ENCODE data around the gene CLOCK. TPM values are rescaled to one million over a fixed set of nuclear protein-coding genes. Genes with fewer than 3 reads are reported as not detected.

Gene CLOCK
- total and polyA plus RNA-seq, 9 of the 15 experiments (the other 6 are each of a cell fraction or from before 2014, with no cell fraction given), result 3.7 to 14.4 (median 9.4) TPM

DNA sequence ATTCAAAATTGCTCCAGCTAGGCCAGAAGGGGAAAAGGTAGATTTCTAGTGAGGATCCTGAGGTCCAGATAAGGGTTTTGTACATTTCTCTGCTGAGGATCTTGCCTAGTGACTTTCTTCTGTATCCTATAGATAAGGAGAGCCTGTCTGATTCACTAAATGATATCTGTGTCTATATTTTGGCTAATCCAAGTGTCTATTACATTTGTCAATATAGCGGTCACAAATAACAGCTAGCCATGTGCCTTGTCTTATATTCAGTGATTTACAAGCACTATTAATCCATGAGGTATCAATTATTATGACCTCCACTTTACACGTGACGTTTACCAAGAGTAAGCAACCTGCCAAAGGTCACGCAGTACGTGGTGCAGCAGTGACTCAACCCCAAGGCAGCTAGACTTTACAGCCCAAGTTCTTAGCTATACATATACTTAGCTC lies 109.3 kb downstream of the CLOCK start:
- Histone ChIP-seq H3K27ac (ENCODE audit: extremely low read depth, low read depth, low read length) (no peak overlapping the region), H2AFZ (ENCODE audit: low read depth, low read length) (no peak overlapping the region), H3K27me3 (ENCODE audit: control insufficient read depth in 2 of 2, insufficient read depth in 2 of 2, low read length in 2 of 2) (no peaks in the 10 kb centered on the region), H3K36me3 (ENCODE audit: control insufficient read depth, insufficient read depth, low read length) (peaks cover 83% of the 10 kb centered on the region), H3K4me1 (replicated peaks in 1 of 2; ENCODE audit: control insufficient read depth in 2 of 2, insufficient read depth in 2 of 2, low read length in 2 of 2) (peaks cover 9 to 10% of the 10 kb centered on the region in 2 experiments; a peak in 4 of 5 replicates), H3K79me2 (ENCODE audit: control insufficient read depth, insufficient read depth, low read length) (no peaks in the 10 kb centered on the region), H3K9ac (ENCODE audit: insufficient read depth in 1 of 2, low read depth in 2 of 2, low read length in 2 of 2) (no peak overlapping the region), H3K4me2 (ENCODE audit: insufficient read depth, low read length) (peak overlapping the region; percentile 17; the same call in 1 of the 2 replicates), H4K20me1 (replicated peaks; ENCODE audit: control insufficient read depth, insufficient read depth, low read length) (no peaks in the 10 kb centered on the region), H3K4me3 (no peak overlapping the region), H3K9me1 (ENCODE audit: control insufficient read depth, insufficient read depth, low read length) (no peaks in the 10 kb centered on the region), H3K9me3 (replicated peaks; ENCODE audit: control insufficient read depth, insufficient read depth, low read depth, low read length) (no peaks in the 10 kb centered on the region)
- ChIA-PET POLR2A (interaction anchor here (1.3 to 1.6 kb wide), 4 partner anchors 9 to 14 kb away, joined by 3 to 9 read pairs (median 4); no protein-coding TSS in a partner anchor), CTCF (ENCODE audit: low intra/inter-chr PET ratio) (no interaction called here)
- WGBS (ENCODE audit: insufficient coverage, low coverage, missing lambda C conversion rate), result 10% methylated on average over 5 of the region's 5 CpGs
- DNase-seq (ENCODE audit: extremely low read depth in 1 of 4, low spot score in 3 of 4), result peak; percentile 34 to 62 (median 44)
- peak; percentile 80 for ATAC-seq
- in situ Hi-C loops (cut with MboI), result no loop called here
- peak; percentile 72 for FAIRE-seq
- intact Hi-C loops (cut with micrococcal nuclease), result loop anchor here (1.0 to 10.0 kb wide), 4 partner anchors 110 to 482 kb away; partner anchors contain the start of genes CLOCK and NMU
- BruUV-seq (replicated peaks), result no TSS peak
- TF ChIP-seq FOXJ2 (tag; IDR thresholded peaks at IDR 0.05), result no peak
- TF ChIP-seq ZNF436 (CRISPR knock-in tag; IDR thresholded peaks at IDR 0.05), result no peak
- TF ChIP-seq HNRNPLL (IDR thresholded peaks at IDR 0.05; ENCODE audit: low read depth, low read length, poor library complexity, severe bottlenecking), result no peak
- TF ChIP-seq, protein P1, sequence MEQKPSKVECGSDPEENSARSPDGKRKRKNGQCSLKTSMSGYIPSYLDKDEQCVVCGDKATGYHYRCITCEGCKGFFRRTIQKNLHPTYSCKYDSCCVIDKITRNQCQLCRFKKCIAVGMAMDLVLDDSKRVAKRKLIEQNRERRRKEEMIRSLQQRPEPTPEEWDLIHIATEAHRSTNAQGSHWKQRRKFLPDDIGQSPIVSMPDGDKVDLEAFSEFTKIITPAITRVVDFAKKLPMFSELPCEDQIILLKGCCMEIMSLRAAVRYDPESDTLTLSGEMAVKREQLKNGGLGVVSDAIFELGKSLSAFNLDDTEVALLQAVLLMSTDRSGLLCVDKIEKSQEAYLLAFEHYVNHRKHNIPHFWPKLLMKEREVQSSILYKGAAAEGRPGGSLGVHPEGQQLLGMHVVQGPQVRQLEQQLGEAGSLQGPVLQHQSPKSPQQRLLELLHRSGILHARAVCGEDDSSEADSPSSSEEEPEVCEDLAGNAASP (IDR thresholded peaks at IDR 0.05), result no peak
- no peak for TF ChIP-seq TFE3 (CRISPR knock-in tag; IDR thresholded peaks at IDR 0.05)
- TF ChIP-seq ZNF668 (CRISPR knock-in tag; IDR thresholded peaks at IDR 0.05), result no peak
- no peak for TF ChIP-seq ZSCAN29 (IDR thresholded peaks at IDR 0.05)
- no peak for TF ChIP-seq MIER1 (IDR thresholded peaks at IDR 0.05; ENCODE audit: low read depth)
- no peak for TF ChIP-seq ZNF695 (CRISPR knock-in tag; IDR thresholded peaks at IDR 0.05)
- no peak for TF ChIP-seq ZBED1 (IDR thresholded peaks at IDR 0.05)
- TF ChIP-seq EGR1 (conservative IDR thresholded peaks at IDR 0.05), result no peak
- peak; percentile 75 for TF ChIP-seq SMAD4 (CRISPR knock-in tag; conservative IDR thresholded peaks at IDR 0.05)
- no peak for TF ChIP-seq RB1 (IDR thresholded peaks at IDR 0.05; ENCODE audit: low read depth)
- TF ChIP-seq HNRNPL (IDR thresholded peaks at IDR 0.05; ENCODE audit: low read depth, low read length), result no peak
- TF ChIP-seq FOXA1 (IDR thresholded peaks at IDR 0.05; ENCODE audit: borderline replicate concordance), result no peak
- TF ChIP-seq HDAC8 (tag; IDR thresholded peaks at IDR 0.05), result no peak
- TF ChIP-seq SMAD3 (CRISPR knock-in tag; conservative IDR thresholded peaks at IDR 0.05), result no peak
- no peak for TF ChIP-seq THRB (CRISPR knock-in tag; conservative IDR thresholded peaks at IDR 0.05)
- peak; percentile 51; the same call in 1 of the 2 replicates for TF ChIP-seq SOX6 (IDR thresholded peaks at IDR 0.05)
- TF ChIP-seq ZNF277 (CRISPR knock-in tag; IDR thresholded peaks at IDR 0.05; ENCODE audit: borderline replicate concordance), result no peak

Data from K562 (cell line).